Inferior parietal cortex (tissue), 1 donor: Measurements from ENCODE around the gene GOLGA6L10.
"Not testable (repeated sequence)": the region's sequence is repeated elsewhere in the genome, so short reads cannot be mapped to it uniquely, and the experiment has no call there.

Experiments
- DNase-seq: peaks from one replicate; pipeline ENCODE4 v3.0.0-alpha.2; 2016; ENCODE audit errors: extremely low spot score

Gene GOLGA6L10

DNA sequence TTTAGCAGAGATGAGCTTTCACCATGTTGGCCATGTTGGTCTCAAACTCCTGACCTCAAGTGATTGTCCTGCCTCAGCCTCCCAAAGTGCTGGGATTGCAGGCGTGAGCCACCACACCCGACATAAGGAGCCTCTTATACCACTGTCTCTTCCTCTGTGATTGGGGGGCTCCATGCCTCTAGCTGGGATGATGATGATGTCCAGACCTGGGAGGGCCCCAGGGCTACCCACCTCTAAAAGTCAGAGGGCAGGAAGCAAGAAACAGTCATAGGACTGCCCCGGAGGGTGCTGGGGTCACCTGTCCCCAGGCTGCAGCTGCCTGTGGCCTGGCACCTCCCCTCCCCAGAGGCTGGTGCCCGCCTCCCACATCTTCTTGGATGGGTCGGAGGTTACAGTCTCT is 5.4 kb downstream of the GOLGA6L10 start:
- DNase-seq: not testable (repeated sequence)

DNA sequence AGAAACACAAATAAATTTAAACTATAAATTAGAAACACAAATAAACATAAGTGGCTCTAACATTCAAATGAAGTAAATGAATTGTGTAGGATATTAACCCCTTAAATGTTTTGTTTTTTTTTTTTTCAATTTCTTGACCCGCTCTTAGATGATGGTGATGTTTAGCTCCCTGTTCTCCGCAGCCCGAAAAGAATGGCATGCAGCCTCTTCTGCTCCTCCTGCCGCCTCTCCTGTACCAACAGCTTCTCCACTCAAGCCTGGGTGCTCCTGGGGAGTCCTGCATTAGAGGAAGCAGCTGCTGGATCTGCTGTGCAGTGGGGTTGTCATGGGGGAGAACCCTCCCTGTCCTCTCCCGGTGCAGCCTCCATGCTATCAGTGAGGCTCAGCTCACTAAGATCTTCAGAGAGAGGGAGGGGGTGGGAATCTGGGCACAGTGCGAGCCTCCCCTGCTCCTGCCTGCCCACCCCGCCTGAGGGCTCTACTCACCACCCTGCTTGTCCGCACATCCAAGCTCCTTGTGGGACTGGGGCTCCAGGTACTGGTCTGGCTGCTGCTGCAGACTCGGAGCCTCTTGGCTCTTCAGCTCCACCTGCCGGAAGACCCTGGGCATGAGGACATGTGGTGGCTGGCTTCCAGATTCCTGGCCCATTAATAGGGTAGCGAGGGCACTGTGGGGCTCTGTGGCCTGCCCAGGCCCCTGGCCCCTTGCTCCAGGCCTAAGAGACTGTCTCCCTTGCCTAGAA is 6.5 kb downstream of the GOLGA6L10 start:
- DNase-seq: not testable (repeated sequence)

DNA sequence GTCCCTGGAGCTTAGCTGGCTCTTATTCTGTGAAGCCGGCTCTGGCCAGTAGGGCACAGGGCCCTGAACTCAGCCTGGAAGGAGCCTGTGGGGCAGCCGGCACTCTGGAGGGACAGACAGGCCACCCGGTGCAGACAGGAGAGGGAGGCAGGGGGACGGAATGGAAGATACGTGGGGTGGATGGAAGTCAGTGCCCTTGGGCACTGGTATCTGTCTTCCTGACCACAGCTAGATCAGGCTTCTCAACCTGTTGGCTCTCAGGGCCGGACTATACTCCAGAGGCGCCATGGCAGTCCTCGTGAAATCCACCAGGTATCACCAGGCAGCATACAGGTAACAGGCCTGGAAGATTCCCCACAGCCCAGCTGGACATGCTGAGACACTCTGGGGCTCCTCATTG is 10.7 kb downstream of the GOLGA6L10 start:
- not testable (repeated sequence) for DNase-seq

DNA sequence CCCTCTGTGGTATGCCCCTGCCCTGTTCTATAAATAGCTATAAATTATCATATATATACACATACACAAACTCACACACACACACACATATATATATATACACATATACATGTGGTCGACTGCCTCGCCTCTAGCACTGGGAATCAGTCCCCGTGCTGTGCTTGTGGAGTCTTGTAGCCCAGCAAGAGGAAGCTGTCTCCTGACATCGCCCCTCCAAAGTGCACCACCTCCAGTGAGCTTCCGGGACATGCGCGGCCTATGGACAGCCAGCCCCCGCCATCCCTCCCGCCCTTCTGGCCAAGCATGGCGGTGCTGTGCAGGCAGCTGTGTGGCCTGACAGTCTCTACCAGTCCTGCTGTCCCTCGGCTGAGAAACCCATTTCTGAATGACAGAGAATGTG is 11.2 kb downstream of the GOLGA6L10 start:
- not testable (repeated sequence) for DNase-seq

DNA sequence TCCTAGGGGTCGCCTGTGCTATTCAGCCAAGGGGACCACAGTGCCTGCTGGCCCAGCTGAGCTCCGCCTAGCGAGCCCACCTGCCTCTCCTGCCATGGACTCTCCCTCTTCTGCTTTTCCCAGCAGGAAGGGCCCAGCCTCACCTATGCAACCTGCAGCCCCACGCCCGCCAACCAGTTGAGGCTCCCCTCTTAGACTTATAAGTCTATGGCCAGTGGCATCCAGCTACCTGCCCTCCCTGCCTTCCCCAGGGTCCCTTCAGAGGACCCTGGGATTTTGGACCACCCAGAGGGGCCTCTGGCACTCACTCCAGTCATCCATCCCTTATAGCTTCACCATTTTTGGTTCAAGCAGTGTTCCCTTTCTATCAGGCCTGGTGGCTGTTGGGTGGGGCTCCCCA is 12.2 kb downstream of the GOLGA6L10 start:
- DNase-seq: not testable (repeated sequence)

DNA sequence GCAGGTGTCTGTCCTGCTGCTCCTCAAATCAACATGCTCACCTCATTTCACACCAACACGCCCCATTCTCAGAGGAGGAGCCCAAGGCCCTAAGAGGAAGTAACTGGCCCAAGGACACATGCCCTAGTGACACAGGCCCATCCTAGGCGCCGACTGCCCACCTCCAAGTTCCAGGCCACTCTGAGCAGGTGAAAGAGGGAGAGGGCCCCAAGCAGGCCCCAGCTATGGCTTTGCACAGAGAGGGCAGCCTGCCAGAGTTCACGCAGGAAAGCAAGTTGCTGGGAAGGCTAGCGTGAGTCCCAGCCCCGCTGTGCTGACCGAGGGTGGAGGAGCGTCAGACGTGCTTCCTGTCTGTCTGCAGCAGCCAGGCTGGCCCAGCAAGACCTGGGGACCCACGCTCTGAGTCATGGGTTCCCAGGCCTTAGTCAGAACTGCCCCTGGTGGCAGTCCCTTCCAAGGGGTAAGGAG is 13.1 kb downstream of the GOLGA6L10 start:
- not testable (repeated sequence) for DNase-seq

DNA sequence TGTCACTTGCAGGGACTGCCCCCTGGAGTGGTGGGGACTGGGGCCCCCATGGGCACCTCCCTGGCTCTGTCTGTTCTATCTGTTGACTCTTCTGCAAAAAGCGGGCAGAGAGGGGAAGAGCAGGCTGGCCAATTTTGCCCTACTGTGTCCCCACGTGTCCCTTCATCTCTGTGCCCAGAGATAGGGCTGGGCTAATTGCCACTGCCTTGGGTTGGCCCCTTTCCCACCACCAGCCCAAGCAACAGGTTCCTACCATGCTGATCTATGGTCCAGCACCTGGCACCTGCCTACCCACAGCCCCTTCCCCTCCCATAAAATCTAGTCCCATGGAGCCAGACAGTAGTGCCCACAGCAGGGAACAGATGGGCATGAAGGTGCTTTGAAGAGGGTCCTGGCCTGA is 14.3 kb downstream of the GOLGA6L10 start:
- DNase-seq: not testable (repeated sequence)

DNA sequence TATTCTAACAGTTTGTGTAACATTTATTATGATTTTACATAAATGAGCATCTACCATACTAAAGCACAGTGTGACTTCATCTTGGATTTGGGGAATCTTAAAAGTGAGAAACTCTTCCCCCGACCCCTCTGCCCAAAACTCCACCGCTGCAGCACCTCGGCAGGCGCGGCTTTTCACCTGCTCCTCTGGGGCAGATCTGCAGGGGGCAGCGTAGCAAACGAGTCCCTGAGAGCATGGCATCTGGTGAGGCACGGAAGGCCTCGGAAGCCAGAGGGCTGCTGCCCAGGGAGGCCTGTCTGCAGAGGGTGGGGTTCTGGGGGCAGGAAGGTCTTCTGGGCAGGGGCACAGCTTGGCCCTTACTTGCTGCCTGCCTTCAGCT is 14.7 kb downstream of the GOLGA6L10 start:
- DNase-seq: not testable (repeated sequence)

DNA sequence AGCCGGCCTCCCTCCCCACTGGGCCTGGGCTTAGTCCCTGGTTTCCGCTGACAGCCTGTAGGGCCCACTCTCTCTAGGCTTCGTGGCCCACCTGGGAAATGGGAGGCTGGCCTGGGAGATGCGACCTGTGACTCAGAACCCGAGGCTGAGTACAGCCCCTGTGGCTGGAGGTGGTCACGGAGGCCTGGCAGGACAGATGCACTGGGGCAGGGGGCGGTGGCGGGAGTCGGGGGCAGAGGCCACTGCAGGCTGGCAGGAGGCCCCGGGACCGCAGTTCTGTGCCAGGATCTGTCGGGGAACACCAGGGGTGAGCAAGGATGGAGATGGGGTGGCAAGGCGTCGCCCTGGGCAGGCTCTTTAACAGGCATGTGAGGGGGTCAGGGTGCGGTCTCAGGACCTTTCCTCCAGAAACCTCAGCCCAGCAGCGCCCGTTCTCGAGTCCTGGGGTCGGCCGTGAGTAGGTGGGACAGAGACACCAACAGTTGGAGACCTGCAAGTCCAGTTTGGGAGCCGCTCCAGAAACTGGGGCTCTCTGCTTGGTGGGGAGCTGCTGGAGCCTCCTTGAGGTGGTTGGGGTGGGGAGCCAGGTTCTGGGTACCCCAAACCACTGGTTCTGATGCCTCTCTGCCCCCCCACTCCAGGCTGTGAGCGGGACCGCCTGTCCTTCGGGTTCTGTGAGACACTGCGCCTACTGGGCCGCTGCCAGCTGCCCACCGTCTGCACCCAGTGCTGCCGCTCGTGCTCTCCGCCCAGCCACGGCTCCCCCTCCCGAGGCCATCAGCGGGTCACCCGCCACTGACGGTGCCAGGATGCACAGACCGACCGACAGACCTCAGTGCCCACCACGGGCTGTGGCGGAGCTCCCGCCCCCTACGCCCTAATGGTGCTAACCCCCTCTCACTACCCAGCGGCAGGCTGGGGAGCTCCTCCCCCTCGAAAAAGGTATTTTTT is 15.4 kb downstream of the GOLGA6L10 start:
- DNase-seq: not testable (repeated sequence)

DNA sequence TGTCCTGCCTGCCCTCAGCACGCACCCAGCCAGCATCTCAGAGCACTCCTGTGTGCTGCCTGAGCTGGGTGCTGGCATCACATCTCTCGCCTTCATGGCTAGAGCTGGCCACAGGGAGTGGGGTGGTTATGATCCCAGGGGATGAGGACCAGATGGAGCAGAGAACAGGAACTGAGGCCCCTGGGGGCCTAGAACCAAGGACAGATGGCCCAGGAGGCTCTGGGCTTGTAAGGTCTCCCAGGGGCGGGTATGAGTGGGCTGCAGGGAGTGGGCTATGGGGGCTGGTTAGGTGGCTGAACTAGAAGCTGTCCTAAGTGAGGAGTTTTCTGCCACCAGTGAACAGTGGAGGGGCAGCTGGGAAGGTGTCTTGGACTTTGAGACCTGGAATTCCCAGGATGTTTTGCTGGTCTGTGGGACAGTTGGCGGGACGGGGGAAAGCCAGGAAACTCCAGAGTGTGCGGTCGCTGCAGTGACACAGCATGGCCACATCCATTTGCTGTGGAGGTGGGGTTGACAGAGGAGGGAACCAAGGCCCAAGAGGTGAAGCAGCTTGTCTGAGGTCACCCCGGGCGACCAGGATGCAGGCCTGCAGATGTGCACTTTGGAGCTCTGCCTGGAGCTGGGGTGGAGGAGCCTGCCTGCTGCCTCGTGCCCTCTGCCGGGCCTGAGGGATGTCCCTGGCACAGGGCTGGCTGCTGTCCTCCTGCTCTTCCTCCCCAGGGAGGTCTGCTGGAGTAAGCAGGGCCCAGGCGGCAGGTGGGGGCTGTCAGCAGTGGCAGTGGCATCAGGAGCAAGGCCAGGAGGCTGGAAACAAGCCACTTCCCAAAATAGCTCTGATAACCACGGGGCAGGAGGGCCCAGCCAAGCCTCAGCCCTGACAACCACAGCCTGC is 16.3 kb downstream of the GOLGA6L10 start:
- DNase-seq: not testable (repeated sequence)

DNA sequence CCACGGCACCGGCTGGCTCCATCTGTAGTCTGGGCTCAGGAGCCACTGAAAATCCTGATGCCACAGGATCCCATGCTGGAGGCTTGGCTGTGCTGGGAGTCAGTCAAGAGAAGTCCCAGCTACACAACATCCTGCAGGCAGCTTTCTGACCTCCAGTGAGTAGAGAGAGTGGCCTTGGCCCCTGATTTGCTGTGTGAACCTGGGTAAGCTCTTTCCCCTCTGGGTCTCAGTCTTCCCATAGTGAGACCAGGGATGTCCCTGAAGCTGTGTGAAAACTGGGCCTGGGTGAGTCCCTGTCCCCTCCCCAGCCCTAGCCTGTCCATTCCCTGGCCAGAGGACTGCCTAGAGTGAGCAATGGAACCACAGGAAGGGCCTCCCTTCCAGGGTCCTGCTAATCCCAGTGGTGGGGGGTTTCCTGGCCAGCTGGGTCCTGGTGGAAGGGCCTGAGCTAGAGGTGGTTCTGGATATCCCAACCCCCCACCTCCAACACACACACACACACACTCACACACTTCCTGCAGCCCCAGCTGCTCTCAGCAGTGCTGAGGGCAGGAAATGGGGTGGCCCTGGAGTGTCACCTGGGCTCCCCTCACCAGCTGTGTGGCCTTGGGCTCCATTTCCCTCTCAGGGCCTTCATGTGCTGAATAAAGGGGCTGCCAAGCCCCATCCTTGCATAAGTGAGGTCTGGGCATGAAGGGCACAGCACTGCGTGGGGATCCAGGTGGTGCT is 17.5 kb downstream of the GOLGA6L10 start:
- not testable (repeated sequence) for DNase-seq

DNA sequence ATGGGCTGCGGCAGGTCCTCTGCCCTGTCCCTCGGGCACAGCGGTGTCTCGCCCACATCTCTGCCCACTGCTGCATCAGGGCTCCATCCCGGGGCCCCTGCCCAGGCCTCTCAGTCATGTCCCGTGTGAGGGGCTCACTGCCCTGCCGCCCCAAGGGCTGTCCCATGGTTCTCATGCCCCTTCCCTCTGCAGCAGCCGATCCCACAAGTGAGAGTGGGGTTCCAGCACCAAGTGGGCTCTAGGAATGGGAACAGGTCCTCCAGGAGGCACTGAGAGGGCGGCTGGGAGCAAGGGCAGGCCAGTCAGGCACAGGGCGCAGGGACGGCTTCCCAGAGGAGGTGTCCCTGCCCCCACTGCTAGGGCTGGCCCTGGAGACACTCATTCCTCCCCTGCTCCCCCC is 18.4 kb downstream of the GOLGA6L10 start:
- not testable (repeated sequence) for DNase-seq

DNA sequence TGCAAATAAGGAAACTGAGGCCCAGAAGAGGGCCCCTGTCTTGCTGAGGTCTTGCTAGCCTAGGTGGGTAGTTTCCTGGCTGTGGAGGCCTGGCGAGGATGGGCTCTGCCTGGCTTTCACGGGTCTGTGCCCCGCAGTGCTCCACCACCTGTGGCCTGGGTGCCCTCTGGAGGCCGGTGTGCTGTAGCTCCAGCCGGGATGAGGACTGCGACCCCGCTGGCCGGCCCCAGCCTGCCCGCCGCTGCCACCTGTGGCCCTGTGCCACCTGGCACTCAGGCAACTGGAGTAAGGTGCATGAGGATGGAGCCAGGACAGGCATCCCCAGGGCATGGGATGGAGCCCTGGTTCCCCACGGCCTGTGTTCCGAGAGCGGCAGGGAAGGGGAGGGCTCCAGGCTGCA is 20.2 kb downstream of the GOLGA6L10 start:
- not testable (repeated sequence) for DNase-seq

DNA sequence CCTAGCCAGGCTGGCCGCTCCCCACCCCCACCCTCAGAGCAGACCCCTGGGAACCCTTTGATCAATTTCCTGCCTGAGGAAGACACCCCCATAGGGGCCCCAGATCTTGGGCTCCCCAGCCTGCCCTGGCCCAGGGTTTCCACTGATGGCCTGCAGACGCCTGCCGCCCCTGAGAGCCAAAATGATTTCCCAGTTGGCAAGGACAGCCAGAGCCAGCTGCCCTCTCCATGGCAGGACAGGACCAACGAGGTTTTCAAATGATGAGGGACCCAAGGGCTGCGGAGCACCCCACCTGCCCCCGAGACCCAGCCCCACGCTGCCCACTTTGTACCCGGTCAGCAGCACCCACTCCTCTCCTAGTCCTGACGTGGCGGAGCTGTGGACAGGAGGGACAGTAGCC is 21.9 kb downstream of the GOLGA6L10 start:
- DNase-seq: not testable (repeated sequence)

DNA sequence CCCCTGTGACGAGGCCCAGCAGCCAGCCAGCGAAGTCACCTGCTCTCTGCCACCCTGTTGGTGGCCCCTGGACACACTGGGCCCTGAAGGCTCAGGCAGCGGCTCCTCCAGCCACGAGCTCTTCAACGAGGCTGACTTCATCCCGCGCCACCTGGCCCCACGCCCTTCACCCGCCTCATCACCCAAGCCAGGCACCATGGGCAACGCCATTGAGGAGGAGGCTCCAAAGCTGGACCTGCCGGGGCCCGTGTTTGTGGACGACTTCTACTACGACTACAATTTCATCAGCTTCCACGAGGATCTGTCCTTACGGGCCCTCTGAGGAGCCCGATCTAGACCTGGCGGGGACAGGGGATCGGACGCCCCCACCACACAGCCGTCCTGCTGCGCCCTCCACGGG is 22.4 kb downstream of the GOLGA6L10 start:
- DNase-seq: not testable (repeated sequence)

DNA sequence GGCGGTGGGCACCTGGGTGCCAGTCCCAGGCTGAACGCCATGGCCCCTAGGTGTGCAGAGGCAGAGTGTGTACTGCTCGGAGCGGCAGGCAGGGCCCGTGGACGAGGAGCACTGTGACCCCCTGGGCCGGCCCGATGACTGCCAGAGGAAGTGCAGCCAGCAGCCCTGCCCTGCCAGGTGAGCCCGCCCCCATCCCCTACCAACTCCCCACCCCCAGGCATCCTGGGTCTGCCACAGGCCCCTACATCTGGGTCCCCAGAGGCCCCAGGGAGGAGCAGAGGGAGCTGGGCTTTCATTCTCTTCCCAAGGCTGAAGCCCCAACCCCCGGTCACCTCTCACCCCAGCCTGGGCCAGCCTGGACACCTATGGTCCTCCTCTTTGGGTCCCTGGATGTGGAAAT is 23.6 kb downstream of the GOLGA6L10 start:
- DNase-seq: not testable (repeated sequence)

DNA sequence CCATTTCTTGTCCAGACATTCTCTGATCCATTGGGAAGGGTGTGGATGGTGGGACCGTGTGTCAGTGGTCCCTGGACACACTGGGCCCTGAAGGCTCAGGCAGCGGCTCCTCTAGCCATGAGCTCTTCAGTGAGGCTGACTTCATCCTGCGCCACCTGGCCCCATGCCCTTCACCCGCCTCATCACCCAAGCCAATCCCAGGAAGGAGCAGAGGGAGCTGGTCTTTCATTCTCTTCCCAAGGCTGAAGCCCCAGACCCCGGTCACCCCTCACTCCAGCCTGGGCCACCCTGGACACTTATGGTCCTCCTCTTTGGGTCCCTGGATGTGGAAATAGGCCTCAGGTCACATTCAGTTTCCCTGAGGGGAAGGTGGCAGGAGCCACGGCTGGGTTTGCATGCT is 24.4 kb downstream of the GOLGA6L10 start:
- DNase-seq: not testable (repeated sequence)

DNA sequence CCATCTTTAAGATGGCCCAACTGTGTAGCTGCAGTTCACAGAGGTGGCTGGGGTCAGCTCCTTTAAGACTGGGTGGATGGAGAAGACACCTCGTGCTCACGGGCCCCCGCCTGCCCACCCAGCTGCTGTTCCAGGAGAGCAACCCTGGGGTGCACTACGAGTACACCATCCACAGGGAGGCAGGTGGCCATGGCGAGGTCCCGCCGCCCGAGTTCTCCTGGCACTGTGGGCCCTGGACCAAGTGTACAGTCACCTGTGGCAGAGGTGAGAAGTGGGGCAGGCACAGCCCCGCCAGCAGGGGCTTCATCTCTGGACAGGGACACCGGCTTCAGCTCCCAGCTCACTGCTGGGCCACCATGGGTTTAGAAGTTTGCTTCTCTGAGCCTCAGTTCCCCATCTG is 26.8 kb downstream of the GOLGA6L10 start:
- DNase-seq: not testable (repeated sequence)

DNA sequence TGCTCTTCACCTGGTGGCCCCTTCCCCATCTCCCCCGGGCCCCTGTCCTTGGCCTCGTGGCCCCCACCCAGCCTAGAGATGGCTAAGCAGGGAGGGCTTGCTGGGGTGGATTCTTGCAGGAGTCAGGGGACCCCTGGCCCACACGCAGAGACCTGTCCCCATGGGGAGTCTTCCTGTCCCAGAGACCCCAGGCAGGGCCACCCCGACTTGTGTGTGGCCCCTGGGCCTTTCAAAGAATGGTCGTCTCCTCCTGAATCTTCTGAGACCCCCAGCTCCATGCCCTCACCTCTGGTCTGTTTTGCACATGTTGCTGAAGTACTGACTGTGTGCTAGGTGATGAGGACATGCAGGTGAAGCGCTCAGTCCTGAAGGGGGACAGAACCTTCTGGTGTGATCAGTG is 28.4 kb downstream of the GOLGA6L10 start:
- not testable (repeated sequence) for DNase-seq

DNA sequence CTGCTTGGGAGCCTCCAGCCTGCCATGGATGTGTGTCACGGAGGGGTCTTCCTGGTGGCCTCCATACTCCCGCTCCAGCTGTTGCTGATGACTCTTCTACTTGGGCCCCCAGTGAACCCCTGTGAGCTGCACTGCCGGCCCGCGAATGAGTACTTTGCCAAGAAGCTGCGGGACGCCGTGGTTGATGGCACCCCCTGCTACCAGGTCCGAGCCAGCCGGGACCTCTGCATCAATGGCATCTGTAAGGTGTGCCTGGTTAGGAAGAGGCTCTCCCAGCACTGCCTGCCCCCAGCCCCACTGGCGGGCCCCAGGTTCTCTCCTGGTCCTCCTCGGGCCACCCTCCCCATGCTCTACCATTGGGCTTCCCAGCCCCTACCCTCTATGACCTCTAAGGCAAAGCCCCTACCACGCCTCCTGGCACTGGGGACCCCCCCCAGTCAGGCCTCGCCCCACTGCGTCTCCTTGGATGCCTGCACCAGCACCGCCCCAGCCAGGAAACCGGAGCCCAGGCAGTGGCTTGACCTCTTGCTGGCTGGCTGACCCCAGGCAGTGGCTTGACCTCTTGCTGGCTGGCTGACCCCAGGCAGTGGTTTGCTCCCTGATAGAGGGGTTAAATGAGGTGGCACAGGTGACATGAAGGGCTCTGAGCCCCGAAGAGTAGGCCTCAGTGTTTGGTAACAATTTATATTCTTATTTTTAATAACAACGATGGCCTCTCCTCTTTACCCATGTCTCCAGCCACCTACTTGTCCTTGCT is 29.6 kb downstream of the GOLGA6L10 start:
- not testable (repeated sequence) for DNase-seq
